GM18505 (cell line): Measurements from ENCODE around the gene HAPLN3.

Experiments used
- ATAC-seq: cut with Tn5 transposase; IDR thresholded peaks from one replicate; pipeline ENCODE4 v1.9.1; 2021; ENCODE audit not compliant: unreplicated experiment
- POLR2A ChIP-seq: IDR thresholded peaks from 4 replicates; pipeline ENCODE4 v1.6.1; 2011; ENCODE audit warnings: borderline replicate concordance; ENCODE audit not compliant: insufficient read depth, insufficient read length; ENCODE audit errors: extremely low read depth

The HAPLN3 gene

DNA sequence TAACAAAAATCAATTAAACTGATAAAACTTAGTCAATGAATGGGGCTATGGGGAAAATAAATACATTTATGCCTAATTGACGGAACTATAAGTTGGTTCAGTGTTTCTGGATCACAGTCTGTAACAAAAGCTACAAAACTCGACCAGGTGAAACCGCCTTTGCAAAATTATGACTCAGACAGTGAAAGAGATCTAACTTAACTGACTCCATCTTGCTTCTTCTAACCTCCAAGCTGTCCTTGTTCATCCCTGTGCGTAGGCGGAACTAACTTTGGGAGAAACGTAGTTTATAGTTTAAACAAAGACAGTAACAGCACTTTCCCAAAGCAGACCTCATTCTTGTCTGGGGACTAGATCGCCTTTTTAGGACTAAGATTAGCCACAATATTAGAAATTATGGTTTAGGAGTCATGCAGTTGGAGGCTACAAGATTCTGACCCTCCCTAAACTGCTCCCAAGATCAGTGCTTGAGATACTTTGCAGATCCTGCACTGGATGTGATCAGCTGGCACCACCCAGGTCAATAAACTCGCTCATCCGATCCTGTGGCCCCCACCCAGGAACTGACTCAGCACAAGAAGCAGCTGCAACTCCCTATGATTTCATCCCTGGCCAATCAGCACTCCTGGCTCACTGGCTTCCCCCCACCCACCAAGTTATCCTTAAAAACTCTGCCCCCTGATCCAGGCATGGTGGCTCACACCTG, 25.0 kb upstream of the HAPLN3 start:
- no peak for ATAC-seq
- TF ChIP-seq POLR2A, result no peak

DNA sequence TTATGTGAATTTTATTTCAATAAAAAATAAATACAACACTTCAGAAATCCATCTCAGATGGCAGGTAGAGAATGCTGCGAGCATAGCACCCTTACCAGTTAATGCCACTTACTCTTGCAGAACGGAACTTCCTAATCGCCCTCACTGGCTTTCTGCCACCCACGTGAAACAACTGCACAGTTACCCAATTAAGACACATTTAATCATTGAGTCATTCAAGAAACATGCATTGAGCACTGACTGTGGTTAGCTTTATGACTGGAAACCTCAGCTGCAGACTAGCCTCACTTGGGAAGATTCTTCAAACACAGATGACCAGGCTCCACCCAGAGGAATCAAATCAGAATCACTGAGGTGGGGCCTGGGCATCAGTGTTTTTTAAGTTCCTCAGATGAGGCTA, 23.4 kb upstream of the HAPLN3 start:
- TF ChIP-seq POLR2A, result no peak
- ATAC-seq, result peak; percentile 62

DNA sequence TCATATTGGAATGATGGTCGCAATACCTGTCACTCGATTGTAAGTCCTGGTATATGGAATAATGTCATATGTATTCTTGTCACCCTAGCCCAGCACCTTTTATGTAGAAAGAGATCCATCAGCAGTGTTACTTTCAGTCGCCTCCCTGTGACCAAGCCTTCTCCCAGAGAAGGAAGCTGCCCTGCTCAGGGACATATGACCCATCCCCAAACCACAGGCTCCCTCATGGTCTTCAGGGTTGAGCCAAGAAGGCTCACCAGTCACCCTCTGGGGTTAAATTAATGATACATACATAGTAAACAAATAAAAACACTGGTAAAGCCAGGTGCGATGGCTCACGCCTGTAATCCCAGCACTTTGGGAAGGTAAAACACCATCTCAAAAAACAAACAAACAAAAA, 22.4 kb upstream of the HAPLN3 start:
- TF ChIP-seq POLR2A, result no peak
- no peak for ATAC-seq

DNA sequence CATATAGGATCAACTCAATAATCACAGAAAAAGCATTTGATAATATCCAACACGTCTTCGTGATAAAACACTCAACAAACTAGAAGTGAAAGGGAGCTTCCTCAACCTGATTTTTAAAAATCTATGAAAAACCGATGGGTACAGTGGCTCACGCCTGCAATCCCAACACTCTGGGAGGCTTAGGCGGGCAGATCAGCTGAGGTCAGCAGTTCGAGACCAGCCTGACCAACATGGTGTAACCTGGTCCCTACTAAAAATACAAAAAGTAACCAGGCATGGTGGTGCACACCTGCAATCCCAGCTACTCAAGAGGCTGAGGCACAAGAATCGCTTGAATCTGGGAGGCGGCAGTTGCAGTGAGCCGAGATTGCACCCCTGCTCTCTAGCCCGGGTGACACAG, 20.0 kb upstream of the HAPLN3 start:
- no peak for ATAC-seq
- TF ChIP-seq POLR2A, result no peak

DNA sequence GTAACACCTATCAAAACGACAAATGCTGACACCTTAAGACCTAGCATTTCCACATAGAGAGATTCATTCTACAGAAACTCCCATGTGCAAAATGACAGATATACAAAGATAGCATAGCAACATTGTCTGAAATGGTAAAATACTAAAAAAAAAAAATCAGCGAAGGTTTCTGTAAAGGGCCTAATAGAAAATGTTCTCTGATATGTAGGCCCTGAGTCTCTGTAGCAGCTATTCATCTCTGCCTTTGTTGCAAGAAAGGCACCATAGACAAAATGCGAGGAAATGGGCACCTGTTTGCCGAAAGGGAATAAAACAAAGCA, 18.5 kb upstream of the HAPLN3 start:
- no peak for TF ChIP-seq POLR2A
- no peak for ATAC-seq

DNA sequence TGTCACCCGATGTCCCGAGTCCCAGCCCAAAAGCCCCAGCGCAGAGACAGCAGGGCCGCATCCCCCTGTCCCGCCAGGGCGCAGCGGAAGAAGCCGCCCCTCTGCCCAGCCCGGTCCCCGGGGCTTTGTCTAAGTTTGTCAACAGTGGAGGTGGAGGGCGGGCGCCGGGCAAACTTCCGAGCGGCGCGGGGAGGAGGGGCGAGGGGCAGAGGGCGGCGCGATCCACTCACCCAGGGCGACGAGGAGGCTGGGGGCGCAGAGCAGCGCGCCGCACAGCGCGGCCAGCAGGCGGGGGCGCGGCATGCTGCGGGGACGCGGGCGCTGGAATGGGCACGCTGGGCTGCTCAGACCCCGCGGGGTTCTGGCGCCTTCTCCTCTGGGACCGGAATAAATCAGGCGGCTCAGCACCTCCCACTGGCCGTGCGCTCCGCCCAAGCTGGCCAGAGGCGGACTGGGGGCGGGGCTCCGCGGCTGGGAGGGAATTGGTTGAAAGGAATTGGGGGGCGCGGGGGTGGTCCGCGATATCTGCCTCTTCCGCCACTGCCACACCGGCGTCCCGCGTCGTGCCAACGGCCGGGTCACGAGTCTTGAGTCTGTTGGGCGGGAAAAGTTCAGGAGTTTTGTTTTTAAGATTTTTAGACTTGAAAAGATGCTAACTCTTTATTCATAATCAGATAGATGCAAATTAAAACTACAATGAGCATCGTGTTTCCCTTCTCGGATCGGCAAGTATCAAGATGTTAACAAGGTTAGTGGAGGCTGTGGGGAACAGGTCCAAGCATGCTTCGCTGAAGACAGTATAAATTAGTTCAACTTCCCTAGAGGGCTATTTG, 17.9 kb upstream of the HAPLN3 start, which contains the start of gene MFGE8:
MFGE8 (minus strand) TSS at position 363 of the 833 bp plus-strand sequence; CDS start at position 303, 60 bp downstream.
- no peak for TF ChIP-seq POLR2A
- peak; percentile 75 for ATAC-seq

DNA sequence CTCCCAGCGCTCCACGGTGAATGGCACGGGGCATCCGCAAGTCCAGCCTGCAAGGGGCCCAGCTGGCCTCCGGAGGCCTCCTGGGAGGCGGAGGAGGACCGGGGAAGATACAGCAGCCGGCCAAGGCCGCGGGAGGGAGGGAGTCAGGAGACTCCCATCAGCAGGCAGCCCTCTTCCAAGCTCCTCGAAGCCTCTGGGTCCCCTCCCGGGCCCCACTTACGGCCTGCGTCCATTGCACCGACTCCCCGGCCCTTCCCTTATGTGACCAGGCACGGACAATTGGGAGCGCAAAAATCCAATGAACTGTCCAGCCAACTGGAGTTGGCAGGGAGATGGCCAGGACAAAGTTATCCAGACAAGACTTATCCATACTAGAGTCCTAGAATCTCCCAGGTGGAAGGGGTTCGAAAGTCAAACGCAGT, 17.2 kb upstream of the HAPLN3 start:
- no peak for TF ChIP-seq POLR2A
- ATAC-seq, result no peak

DNA sequence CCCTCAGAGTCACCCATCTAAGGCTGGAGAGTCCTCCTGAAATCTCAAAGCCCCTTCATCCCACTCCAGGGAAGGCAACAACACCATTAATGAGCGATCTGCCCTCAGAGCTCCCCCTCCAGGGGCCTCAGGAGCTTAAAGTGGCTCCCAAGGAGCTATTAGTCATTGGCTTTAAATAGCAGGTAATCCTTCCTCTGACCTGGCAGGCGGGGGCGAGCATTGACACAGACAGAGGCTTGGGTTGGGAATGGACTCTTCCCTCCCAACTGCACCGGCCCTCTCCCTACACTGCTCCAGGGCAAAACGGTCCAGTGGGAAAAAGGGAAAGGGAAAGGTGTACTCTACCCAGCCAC, 16.4 kb upstream of the HAPLN3 start:
- no peak for TF ChIP-seq POLR2A
- ATAC-seq, result no peak

DNA sequence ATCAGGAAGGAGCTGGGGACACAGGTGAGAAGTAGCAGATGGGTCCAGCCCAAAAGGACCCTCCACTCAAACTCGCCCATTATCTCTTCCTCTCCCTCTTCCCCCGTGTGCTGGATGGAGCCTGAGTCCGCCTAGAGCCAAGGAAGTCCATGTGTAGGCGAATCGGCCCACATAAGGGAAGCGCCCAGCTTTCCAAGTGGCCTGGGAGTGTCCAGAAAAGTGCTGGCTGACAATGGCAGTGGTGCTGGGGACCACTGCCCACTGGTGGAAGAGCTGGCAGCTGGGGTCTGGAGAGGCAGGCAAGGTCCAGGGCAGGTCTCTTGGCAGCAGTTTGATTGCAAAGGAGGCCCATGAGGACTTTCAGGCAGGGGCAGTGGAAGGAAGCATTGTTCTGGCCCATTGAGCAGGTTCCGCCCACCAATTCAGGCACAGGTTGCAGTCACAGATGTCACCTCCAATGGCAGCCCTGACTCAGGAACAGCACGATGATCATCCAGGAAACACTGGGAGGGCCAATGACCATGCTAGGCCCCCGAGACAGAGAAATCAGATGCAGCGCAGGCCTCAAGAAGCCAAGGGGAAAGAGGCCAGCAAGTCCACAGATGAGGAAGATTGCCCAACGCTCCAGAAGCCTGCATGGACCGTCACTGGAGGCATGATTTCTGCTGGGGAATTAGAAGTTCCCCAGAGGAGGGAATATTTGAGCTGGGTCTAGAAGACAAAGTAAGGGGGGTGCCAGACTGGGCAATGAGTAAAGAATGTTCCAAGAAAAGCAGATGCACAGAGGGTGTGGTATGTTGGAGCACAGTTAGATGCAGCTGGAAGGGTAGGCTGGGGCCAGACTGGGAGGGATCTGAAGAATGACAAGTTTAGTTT, 14.8 kb upstream of the HAPLN3 start:
- ATAC-seq, result no peak
- no peak for TF ChIP-seq POLR2A

DNA sequence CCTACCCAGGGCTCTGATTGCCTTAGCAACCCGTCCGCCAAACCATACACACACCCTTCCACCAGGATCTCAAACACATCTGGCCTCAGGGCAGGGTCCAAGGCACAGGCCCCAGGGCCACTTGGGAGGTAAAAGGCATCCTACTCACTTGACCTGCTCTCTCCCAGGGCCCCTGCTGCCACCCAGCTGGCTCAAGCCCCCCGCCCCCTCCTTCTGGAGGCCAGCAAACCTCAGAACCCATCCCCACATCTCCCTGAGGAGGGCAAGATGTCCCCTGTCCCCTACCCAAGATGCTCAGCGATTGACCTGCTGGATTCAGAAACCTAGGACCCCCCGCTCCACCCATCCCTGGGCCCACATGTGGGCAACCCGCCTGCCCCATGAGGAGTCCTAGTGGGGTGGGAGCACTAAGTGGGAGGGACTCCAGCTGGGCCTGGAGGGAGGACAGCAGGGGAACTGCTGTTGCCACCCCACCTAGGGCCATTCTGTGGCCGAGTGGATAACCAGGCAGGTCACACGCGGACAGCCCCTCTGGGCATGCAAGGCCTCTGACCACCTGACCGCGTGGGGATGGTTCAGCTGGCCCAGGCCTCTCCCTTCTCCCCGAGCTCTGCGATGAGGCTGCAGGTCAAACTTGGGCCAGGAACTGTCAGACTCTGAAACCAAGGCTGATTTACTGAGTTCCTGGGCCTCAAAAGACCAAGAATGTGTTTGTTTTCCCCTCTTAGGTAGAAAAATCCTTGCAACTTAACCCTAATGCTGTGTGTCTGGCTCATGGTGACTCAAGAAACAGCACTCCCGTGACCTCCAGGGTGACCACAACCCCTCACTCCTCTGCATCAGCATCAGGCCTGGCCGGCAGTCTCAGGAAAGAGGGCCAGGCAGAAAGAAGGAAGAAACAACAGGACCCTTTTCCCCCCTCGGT, 13.6 kb upstream of the HAPLN3 start:
- ATAC-seq, result no peak
- no peak for TF ChIP-seq POLR2A

DNA sequence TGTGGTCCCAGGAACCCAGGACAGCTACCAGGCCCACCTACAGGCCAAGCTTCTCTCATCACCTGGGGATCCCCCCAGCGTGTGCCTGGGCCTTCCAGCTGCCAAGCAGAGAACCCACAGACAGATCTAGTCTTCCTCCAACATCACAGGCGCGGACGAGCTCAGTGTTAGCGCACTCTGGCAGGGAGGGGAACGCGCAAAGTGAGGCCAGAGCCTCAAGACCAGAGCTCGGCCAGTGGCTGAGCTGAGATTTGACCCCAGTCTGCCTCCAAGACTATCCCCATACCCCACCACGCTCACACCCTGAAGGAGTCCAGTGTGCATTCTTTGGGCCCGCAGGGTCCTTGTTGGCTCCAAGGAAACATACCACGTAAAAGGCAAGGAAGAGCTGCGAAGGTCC, 12.8 kb upstream of the HAPLN3 start:
- TF ChIP-seq POLR2A, result no peak
- ATAC-seq, result no peak

DNA sequence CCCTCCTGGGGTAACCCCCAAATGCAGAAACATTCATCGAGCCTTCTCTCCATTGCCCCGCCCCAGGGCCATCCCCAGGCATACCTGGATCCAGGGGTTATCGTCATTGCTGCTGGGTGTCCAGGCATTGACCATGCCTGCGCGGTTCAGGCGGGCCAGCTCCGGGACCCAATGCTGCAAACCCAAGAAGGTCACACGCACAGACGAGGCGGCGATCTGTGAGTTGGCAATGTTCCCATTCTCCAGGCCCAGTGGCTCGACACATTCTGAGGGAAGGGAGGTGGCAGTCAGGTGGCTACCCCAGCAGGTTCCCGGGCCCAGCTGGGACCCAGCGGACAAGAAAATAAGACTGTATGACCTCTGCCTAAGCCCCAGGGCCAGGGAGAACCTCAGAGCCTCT, 11.8 kb upstream of the HAPLN3 start:
- TF ChIP-seq POLR2A, result no peak
- ATAC-seq, result no peak
